ENCODE results near the gene LHFPL3. TPM values are rescaled to one million over a fixed set of nuclear protein-coding genes. Genes with fewer than 3 reads are reported as not detected.

Gene LHFPL3
- total RNA-seq, 4 donors from 2014 or later, result not detected

GRCh38 chr7:104480529-104480928 is 152.1 kb downstream of the LHFPL3 start:
- DNase-seq, result no peak
- ATAC-seq, result no peak
- no peak overlapping the region for H3K4me3 ChIP-seq
- in situ Hi-C loops (cut with MboI; ENCODE audit: low sequenced_read_pairs in 4 of 4), result no loop called here
- H3K27ac ChIP-seq, result no peak overlapping the region
- no peaks in the 10 kb centered on the region for H3K4me1 ChIP-seq
- TF ChIP-seq POLR2A (IDR thresholded peaks at IDR 0.05) (no peak), CTCF (IDR thresholded peaks at IDR 0.05 in 4 of 5, conservative IDR thresholded peaks at IDR 0.05 in 1 of 5) (no peak)
- H3K27me3 ChIP-seq, result no peaks in the 10 kb centered on the region
- no peaks in the 10 kb centered on the region for H3K9me3 ChIP-seq
- H3K36me3 ChIP-seq, result no peaks in the 10 kb centered on the region
- intact Hi-C loops (cut with DNase I; ENCODE audit: low total_unique reads), result no loop called here

GRCh38 chr7:104482362-104483037 is 154.1 kb downstream of the LHFPL3 start:
- H3K9me3 ChIP-seq, result no peaks in the 10 kb centered on the region
- in situ Hi-C loops (cut with MboI; ENCODE audit: low sequenced_read_pairs in 4 of 4) (no loop called here), intact Hi-C loops (cut with DNase I; ENCODE audit: low total_unique reads) (no loop called here)
- TF ChIP-seq POLR2A (IDR thresholded peaks at IDR 0.05), result no peak
- no peak for TF ChIP-seq CTCF (IDR thresholded peaks at IDR 0.05 in 4 of 5, conservative IDR thresholded peaks at IDR 0.05 in 1 of 5)
- H3K4me1 ChIP-seq, result no peaks in the 10 kb centered on the region
- no peaks in the 10 kb centered on the region for H3K27me3 ChIP-seq
- no peak for ATAC-seq
- no peak overlapping the region for H3K27ac ChIP-seq
- no peak for DNase-seq
- H3K4me3 ChIP-seq, result no peak overlapping the region
- no peaks in the 10 kb centered on the region for H3K36me3 ChIP-seq

- Histone ChIP-seq H3K4me1 (no peaks in the 10 kb centered on the region), H3K36me3 (no peaks in the 10 kb centered on the region), H3K27me3 (no peaks in the 10 kb centered on the region), H3K4me3 (no peak overlapping the region), H3K9me3 (no peaks in the 10 kb centered on the region), H3K27ac (no peak overlapping the region)
- DNase-seq (no peak), ATAC-seq (no peak)
- in situ Hi-C loops (cut with MboI; ENCODE audit: low sequenced_read_pairs in 4 of 4) (no loop called here), intact Hi-C loops (cut with DNase I; ENCODE audit: low total_unique reads) (no loop called here)
- TF ChIP-seq CTCF (IDR thresholded peaks at IDR 0.05 in 4 of 5, conservative IDR thresholded peaks at IDR 0.05 in 1 of 5) (no peak), POLR2A (IDR thresholded peaks at IDR 0.05) (no peak)
These were observed 158.5 kb downstream of the LHFPL3 start for GRCh38 chr7:104486931-104487330.

GRCh38 chr7:104487642-104488041 is 159.2 kb downstream of the LHFPL3 start:
- DNase-seq (no peak), ATAC-seq (no peak)
- intact Hi-C loops (cut with DNase I; ENCODE audit: low total_unique reads) (no loop called here), in situ Hi-C loops (cut with MboI; ENCODE audit: low sequenced_read_pairs in 4 of 4) (no loop called here)
- no peaks in the 10 kb centered on the region for H3K27me3 ChIP-seq
- H3K4me1 ChIP-seq, result no peaks in the 10 kb centered on the region
- H3K36me3 ChIP-seq, result no peaks in the 10 kb centered on the region
- no peak for TF ChIP-seq CTCF (IDR thresholded peaks at IDR 0.05 in 4 of 5, conservative IDR thresholded peaks at IDR 0.05 in 1 of 5)
- no peak for TF ChIP-seq POLR2A (IDR thresholded peaks at IDR 0.05)
- H3K9me3 ChIP-seq, result no peaks in the 10 kb centered on the region
- no peak overlapping the region for H3K27ac ChIP-seq
- no peak overlapping the region for H3K4me3 ChIP-seq
